HG03439 (cell line): ENCODE measurements around the gene MRPL42.
"Not testable (repeated sequence)": the region's sequence is repeated elsewhere in the genome, so short reads cannot be mapped to it uniquely, and the experiment has no call there.

Experiments used
- ATAC-seq: cut with Tn5 transposase; IDR thresholded peaks from one replicate; pipeline ENCODE4 v1.9.1; 2021; ENCODE audit warnings: mild to moderate bottlenecking, moderate library complexity; ENCODE audit not compliant: unreplicated experiment

Gene MRPL42

GRCh38 chr12:93497456-93497855 lies 30.1 kb downstream of the MRPL42 start:
- no peak for ATAC-seq

GRCh38 chr12:93498813-93499212 lies 31.5 kb downstream of the MRPL42 start:
- ATAC-seq, result not testable (repeated sequence)

DNA sequence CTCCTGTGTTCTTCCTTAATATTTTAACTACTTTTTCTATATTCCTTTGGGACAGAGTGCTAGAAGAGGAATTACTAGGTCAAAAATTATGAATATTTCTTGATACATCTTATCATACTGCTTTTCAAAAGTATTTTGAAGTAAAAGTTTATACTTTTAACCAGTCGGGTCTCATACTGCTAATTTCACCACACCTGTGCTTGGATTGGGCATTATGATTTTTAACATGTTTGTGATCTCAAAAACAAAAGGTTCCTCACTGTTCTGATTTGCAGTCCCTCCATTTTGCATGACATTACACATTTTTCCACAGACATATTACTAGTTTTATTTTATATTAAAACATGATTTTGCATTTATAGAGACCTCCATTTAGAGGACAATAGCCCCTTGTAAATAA lies 32.9 kb downstream of the MRPL42 start:
- ATAC-seq, result no peak

- ATAC-seq, result no peak
Observed at GRCh38 chr12:93500667-93501066, 33.4 kb downstream of the MRPL42 start.

GRCh38 chr12:93502802-93503623 lies 35.7 kb downstream of the MRPL42 start:
- ATAC-seq, result no peak

GRCh38 chr12:93507165-93507564 lies 39.9 kb downstream of the MRPL42 start:
- ATAC-seq, result no peak

DNA sequence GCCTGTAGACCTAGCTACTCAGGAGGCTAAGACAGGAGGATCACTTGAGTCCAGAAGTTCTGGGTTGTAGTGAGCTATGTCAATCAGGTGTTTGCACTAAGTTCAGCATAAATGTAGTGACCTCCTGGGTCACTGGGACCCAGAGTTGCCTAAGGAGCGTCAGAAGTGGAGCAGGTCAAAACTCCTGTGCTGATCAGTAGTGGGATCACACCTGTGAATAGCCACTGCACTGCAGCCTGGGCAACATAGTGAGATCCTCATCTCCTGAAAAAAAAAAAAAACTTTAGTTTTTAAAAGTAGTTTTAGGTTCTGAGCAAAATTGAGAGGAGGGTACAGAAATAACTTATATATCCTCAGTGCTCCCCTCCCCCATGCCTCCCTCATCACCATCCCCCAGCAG lies 42.2 kb downstream of the MRPL42 start:
- no peak for ATAC-seq

GRCh38 chr12:93514853-93515252 lies 47.5 kb downstream of the MRPL42 start:
- no peak for ATAC-seq

GRCh38 chr12:93518725-93519124 lies 51.4 kb downstream of the MRPL42 start:
- no peak for ATAC-seq

DNA sequence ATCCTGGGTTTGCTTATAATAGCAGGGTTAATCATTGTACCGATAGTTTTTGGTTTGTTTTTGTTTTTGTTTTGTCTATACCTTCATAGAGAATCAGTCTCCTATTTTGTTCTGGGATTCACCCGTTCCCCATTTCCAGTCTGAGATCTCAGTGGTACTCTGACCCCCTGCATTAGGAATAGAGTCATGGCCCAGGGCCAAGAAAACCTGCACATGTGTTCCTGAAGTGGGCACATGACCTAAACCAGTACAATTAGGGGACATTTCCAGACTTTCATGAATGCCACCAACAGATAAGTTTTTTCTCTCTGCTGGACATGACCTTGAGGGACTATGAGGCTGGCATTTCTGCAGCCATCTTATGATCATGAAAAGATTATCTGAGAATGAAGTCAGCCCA lies 52.5 kb downstream of the MRPL42 start:
- ATAC-seq, result no peak

DNA sequence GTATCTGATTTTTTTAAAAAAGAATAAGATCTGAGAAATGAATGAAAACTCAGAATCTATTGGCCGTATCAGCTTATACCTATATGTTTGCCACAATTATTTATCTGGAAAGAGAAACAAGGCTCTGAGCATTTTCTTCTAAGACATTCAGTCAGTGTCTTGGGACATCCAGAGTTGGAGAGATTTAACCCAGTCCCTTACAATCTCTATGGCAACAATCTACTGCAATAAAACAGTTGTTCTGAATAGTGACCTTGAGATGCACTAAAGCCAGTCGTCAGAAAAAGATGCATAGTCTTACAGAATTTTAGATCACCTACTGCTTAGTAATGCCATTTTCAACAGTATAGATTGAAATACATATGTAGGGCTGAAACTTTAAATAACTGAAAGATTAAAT lies 53.1 kb downstream of the MRPL42 start:
- ATAC-seq, result no peak

GRCh38 chr12:93521225-93522080 lies 54.1 kb downstream of the MRPL42 start:
- ATAC-seq, result no peak

DNA sequence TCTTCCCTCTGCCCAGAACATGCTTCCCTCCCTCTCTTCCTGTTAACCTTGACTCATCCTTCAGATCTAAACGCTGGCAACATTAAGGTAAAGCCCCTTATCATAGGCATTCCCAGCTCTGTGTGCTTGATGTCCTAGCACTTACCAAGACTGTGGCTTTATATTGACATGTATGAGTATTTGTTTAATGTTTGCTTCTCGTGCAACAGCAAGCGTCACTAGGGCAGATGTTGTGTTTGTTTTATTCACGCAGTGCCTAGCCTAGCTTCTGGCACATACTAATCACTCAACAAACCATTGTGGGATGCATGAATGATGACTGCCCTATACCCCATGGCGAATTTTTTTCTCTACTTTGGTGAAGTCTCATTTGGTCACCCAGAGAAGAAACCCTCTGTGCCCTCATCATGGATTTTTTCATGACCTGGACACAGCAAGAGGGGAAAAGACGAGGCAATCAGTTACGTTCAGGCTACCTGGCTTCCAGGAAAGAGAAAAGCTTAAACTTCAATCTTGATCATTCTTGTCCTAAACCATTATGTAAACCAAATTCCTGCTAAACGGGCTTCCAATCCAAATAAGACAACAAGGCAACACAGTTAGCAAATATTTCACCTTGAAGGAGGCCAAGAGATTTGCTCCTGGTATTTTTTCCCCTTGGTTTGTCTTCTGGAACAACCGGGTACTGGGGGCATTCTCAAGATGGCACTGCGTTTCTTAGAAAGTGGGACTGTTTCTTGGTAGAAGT lies 57.2 kb downstream of the MRPL42 start:
- no peak for ATAC-seq

DNA sequence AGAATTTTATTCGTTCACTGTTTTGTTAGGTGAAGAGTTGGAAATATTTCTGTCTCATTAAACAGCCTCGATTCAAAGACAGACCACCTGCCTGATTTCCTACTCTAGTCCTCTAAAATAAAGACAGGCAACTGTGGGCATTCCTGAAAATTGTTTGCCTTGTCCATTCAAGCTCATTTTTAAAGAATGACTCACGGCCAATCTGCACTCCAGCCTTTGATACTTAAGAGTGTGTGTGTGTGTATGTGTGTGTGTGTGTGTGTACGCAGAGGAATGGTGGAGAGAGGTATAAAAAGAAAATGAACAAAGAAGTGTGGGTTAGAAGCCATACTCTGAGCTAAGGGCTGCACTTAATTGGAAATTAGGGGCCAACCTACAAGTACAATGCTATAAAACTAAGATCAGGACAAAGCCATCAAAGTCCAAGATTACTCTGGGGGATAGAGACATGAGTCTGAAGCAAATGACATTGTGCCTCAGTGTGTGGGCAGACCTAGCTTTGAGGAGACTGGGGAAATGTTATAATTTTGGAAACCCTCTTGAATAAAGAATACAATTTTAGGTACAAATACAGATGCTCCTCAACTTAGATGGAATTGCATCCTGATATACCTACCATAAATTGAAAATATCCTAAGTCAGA lies 59.6 kb downstream of the MRPL42 start:
- no peak for ATAC-seq

DNA sequence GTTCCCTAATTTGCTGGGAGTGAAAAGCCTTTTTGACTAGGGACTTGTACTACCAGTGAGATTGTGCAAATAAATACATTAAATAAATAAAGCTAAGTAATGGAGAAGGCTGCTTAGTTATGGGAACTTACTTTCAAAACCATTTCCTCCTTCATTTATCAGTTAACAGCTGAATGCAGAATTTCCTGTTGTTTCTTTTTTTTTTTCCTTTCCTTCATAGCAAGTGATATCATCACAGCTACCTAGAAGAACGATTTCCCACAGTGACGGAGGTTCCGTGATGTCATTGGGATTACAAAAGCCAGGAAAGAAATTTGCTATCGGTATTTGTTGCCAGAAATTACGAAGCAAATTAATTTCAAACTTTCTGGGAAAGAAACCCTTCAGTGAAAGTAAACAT lies 63.0 kb downstream of the MRPL42 start:
- no peak for ATAC-seq

GRCh38 chr12:93533310-93533709 lies 66.0 kb downstream of the MRPL42 start:
- no peak for ATAC-seq

DNA sequence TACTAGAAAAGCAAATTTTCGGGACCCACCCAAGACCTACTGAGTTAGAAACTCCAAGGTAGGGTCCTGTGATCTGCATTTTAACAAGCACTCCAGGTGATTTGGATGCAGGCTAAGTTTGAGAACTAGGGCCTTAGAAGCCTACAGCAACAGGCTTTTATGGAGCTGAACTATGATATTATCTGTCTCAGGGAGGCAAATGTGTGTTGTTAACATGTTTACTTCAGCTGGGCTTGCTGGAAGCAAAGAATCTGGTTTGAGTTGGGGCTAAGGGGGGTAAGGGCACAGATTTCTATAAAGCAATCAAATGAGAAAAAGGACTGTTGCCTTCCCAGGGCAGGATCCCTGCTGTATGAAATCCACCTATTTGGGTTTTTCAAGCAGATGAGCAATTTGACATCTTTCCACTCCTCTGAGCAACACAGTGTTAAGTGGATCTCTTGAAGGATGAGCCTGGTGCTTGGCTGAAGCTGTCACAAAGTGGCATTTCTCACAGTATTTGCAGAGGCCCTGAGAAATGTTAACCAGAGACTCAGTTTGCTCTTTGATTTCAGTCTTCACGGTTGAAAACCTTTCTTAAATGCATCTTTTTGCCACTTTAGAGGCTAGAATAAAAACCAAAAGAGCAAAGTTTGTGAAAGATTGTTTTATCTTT lies 68.9 kb downstream of the MRPL42 start:
- no peak for ATAC-seq

DNA sequence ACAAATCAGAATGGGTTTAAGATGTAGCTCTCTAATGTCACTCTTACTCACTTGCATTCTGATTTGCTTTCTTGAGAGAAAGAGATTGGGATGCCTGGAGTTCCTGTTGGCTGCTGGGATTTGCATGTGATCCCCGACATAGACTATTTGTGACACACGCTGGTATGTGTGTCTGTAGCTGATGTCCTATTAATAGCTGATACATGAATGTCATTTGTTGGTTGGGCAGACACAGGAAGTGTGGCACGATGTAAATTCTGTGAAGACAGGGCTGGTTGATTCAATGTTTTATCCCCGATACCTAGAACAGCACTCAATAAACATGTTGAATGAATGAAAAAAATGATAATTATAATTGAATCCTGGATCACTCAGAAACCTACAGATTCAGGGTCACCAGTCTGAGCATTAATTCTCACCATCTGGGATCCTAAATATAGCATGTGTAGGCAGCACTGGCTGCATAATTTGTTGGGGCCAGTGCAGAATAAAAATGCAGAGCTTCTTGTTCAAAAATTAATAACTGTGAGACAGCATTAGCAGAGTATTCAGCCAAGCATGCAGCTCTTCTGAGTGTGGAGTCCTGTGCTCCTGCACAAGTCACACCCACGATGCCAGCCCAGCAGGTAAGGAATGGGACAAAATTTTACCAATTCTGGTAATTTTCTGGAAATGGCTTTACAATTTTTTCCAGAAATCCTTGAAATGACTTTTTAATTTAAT lies 69.6 kb downstream of the MRPL42 start:
- ATAC-seq, result peak; percentile 70

- no peak for ATAC-seq
Observed at GRCh38 chr12:93537769-93538168, 70.5 kb downstream of the MRPL42 start.

- ATAC-seq, result no peak
Observed at GRCh38 chr12:93539821-93540220, 72.5 kb downstream of the MRPL42 start.
